Epithelial cell of prostate (primary cell): Measurements from ENCODE around the gene ADGRD1.
"Not testable (repeated sequence)": the region's sequence is repeated elsewhere in the genome, so short reads cannot be mapped to it uniquely, and the experiment has no call there.

Experiments
- DNase-seq: peaks from one replicate; pipeline ENCODE4 v3.0.0-alpha.2; 2011; ENCODE audit warnings: low read depth, low spot score
- H3K27ac ChIP-seq: fragments of 450-650 bp; 2 replicates; pipeline ENCODE4 v1.5.1; 2017; ENCODE audit warnings: mild to moderate bottlenecking

ADGRD1 gene

GRCh38 chr12:131066207-131066885, 112.6 kb downstream of the ADGRD1 start:
- no peak overlapping the region for H3K27ac ChIP-seq
- DNase-seq = no peak

DNA sequence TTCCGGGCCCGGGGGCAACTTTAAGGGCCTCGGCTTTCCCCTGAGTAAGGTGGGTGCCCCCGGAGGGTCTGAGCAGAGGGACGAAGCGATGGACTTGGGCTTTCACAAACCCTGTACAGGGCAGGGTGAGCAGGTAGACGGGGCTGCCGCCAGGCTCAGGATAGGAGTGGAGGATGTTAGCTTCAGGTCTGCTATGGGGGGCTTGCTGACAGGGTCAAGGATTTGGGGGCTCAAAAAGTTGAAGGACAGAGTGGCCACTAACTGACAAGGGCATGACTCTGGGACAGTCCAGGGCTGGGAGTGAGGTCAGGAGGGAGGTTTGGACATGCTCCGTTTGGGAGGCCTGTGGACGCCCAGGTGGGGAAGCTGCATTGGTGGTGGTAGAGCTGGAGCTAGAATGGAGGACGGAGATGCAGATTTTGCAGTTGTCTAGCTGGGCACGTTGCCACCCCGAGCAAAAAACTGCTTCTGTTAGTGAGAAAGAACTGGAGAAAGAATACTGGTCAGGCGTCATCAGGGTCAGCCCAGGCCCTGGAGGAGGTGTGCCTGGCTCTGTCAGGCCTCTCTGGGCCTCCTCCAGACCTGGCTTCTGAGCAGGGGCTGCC, 113.3 kb downstream of the ADGRD1 start:
- no peak for DNase-seq
- no peak overlapping the region for H3K27ac ChIP-seq

- H3K27ac ChIP-seq = no peak overlapping the region
- DNase-seq = no peak
These were observed 114.5 kb downstream of the ADGRD1 start for GRCh38 chr12:131067981-131068851.

DNA sequence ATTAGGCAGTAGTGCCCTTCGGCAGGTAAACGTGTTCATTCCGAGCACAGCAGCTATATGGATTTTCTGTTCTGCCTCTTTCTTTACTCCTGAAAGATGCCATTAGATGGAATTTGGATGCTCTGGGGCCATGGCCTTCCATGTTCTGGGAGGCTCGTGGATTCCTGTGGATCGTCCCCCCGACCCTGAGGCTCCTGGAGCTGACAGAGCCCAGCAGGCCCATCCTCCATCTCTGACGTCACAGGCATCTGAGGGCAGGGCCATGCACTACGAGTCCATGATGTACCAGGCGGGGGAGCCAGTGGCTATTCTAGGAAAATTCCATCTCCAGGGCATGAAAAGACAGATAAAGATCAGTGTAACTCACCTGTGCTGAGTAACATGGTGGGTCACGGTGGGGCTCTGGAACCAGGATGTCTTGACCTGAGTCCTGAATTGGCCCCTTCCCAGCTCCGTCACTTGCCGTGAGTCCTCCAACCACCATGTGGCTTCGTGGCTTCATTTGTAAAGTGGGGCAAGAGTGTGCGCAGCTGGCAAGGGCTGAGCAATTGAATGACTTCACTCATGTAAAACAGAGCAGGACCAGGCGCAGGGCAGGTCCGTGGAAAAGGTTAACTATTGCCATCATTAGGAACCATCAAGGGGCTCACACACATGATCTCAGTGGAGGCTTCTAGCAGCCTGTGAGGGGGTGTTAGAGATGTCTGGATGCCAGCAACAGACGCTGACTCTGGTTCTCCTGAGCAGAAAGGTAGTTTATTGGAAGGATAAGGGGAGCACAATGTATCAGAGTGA, 115.4 kb downstream of the ADGRD1 start:
- H3K27ac ChIP-seq, DNase-seq: not testable (repeated sequence)

- not testable (repeated sequence) for H3K27ac ChIP-seq, DNase-seq
These were observed 116.4 kb downstream of the ADGRD1 start for GRCh38 chr12:131070136-131070535.

- not testable (repeated sequence) for H3K27ac ChIP-seq, DNase-seq
These were observed 117.0 kb downstream of the ADGRD1 start for GRCh38 chr12:131070668-131071067.

DNA sequence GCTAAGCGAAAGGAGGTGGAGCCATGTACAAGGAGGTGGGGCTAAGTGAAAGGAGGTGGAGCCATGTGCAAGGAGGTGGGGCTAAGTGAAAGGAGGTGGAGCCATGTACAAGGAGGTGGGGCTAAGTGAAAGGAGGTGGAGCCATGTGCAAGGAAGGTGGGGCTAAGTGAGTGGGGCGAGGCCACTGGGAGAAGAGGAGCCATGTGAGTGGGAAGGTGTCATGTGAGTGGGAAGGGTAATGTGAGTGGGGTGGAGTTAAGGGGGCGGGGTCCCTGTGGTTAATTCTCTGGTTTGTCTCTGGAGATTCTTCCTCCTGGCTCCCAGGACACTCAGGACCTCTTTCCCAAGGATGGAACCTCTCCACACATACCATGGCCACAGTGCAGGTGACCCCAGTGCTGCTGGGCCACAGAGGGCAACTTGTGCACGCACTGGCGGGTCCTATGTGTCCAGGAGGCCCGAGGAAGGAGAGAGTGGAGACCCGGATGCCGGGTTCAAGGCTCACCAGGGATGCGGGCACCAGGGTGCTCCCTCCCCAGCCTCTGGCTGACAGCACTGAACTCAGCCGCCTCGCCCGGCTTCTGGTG, 117.6 kb downstream of the ADGRD1 start:
- DNase-seq, H3K27ac ChIP-seq: not testable (repeated sequence)

GRCh38 chr12:131071950-131072349, 118.2 kb downstream of the ADGRD1 start:
- not testable (repeated sequence) for DNase-seq, H3K27ac ChIP-seq

- H3K27ac ChIP-seq = no peak overlapping the region
- DNase-seq = no peak
These were observed 118.9 kb downstream of the ADGRD1 start for GRCh38 chr12:131072451-131073230.

DNA sequence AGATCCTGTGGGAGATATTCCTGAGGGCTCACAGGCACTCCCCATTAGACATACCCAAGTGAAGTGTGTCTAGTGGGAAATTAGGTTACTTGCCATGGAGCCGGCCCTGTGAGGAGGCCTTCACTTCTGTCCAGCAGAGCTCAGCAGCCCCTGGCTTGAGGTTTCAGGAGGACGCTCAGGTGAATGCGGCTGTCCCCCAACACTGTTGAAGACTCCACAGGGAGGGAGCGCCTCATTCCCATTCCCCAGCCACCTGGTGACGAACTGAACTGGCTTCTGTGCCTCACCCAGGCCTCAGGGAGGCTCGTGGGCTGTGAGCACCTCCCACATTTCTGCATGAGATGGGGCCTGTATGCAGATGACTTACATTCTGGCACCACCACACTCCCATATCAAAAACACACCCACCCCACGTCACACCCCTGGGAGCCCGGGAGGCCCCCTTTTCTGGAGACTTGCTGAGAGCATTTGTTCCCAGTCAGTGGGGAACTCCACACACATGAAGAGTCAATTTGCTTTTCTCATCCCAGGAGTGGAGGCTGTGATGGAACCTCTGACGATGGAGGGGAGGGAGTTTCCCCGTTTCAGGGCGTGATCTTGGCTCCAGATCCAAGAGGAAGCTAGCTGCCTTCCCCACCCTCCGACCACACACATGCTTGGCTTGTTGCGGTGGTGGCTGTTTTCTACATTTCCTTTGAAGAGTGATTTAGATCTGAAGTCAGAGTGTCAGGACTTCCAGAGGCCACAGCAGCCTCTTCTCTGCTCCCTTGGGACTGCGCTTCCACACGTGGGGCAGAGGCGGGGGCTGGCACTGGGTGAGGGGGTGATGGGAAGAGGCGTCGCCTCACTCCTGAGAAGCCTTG, 120.7 kb downstream of the ADGRD1 start:
- no peak overlapping the region for H3K27ac ChIP-seq
- no peak for DNase-seq

GRCh38 chr12:131075194-131075593, 121.5 kb downstream of the ADGRD1 start:
- H3K27ac ChIP-seq = no peak overlapping the region
- no peak for DNase-seq

DNA sequence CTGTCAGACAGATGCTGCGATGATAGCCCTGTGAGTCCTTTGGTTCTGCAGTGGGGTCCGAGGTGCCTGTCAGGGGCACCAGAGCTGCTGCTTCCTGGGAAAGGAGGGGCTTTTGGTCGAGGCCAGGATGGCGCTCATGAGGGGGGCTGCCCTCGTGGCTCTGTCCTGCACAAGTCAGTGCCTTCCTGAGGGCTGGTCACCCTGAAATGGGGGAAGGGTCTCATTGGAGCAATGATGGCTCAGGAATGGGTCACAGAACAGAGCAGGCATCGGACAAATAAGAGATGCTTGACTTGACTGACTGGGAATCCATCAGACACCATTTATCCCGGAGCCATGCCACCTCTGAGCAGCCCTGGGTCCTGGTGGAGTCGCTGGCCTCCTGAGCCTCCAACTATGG, 121.9 kb downstream of the ADGRD1 start:
- no peak for DNase-seq

DNA sequence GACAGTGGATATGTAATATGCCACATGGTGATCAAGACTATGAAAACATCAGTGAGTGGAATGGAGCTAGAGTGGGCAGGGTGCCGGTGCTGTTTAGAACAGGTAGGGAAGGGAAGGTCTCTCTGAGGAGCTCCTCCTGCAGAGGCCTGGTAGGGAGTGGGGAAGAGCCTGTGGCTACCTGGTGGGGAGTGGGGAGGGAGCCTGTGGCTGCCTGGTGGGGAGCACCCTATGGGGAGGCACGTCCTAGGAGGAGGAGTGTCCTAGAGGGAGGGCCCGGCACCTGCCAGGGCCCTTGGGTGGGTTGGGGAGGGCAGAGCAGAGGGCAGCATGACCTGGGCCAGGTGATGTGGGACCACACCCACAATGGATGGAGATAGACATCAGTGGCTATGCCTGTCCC, 122.6 kb downstream of the ADGRD1 start:
- no peak overlapping the region for H3K27ac ChIP-seq
- DNase-seq = no peak

More for the DNA sequence above, 121.9 kb downstream of the ADGRD1 start:
- no peak overlapping the region for H3K27ac ChIP-seq

GRCh38 chr12:131076791-131077747, 123.4 kb downstream of the ADGRD1 start:
- no peak for DNase-seq
- no peak overlapping the region for H3K27ac ChIP-seq

- H3K27ac ChIP-seq = no peak overlapping the region
- no peak for DNase-seq
These were observed 124.3 kb downstream of the ADGRD1 start for GRCh38 chr12:131077931-131078391.

DNA sequence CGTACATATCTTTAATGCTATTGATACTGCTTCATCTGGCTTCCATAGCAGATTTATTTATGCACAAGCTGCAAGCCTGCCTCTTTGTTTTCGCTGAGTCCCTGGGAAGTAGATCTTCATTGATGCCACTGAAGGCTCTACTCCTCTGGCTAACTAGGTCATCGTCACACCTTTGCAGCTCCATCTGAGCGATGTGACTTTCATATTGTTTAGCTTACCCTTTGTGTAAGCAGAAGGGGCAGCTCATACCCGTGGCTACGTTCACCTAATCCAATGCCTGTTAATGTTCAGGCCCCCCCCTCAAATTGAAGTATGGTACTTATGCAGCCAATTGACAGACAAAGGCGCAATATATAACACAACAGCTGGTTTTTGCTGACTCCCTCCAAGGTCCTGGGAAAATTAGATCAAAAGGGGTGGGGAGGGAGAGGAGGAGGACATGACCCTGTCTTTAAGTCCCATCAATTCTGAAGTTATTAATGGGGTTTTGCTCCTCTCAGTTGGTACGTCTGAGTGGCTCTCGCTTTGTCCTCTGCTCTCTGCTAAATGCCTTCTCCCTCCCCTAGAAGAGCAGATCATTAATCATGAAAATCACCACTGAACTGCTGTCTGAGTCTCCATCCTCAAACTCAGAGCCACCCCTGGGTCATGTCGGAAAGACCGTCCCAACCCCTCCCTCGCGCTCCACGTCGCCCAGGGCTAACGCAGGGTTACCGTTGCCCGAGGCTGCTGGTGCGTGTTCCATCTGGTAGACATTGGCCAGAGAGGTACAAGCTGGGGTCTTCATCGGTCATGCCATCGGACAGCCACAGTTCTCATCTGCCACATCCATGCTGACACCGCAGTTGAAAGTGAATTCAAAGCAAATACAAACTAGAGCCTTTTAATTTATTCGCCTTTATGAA, 128.8 kb downstream of the ADGRD1 start:
- no peak overlapping the region for H3K27ac ChIP-seq
- no peak for DNase-seq
